HG03097 (cell line): Measurements from ENCODE around the gene TNFAIP3.
"Not testable (repeated sequence)": the region's sequence is repeated elsewhere in the genome, so short reads cannot be mapped to it uniquely, and the experiment has no call there.

Experiments used
- ATAC-seq: cut with Tn5 transposase; IDR thresholded peaks from one replicate; pipeline ENCODE4 v1.9.1; 2021; ENCODE audit not compliant: unreplicated experiment, low FRiP score

The TNFAIP3 gene

GRCh38 chr6:137877113-137877512, 10.1 kb downstream of the TNFAIP3 start:
- no peak for ATAC-seq

GRCh38 chr6:137877606-137878005, 10.5 kb downstream of the TNFAIP3 start:
- no peak for ATAC-seq

GRCh38 chr6:137878029-137878428, 11.0 kb downstream of the TNFAIP3 start:
- no peak for ATAC-seq

- no peak for ATAC-seq
Measured at GRCh38 chr6:137878486-137879285, 11.6 kb downstream of the TNFAIP3 start.

- no peak for ATAC-seq
Measured at GRCh38 chr6:137879299-137879698, 12.2 kb downstream of the TNFAIP3 start.

- no peak for ATAC-seq
Measured at GRCh38 chr6:137879885-137880745, 13.1 kb downstream of the TNFAIP3 start.

GRCh38 chr6:137880746-137881521, 13.9 kb downstream of the TNFAIP3 start:
- no peak for ATAC-seq

GRCh38 chr6:137881522-137881886, 14.4 kb downstream of the TNFAIP3 start:
- no peak for ATAC-seq

- ATAC-seq, result no peak
Measured at GRCh38 chr6:137882225-137882961, 15.3 kb downstream of the TNFAIP3 start.

- ATAC-seq, result no peak
Measured at GRCh38 chr6:137883400-137884148, 16.5 kb downstream of the TNFAIP3 start.

- no peak for ATAC-seq
Measured at GRCh38 chr6:137884149-137884909, 17.3 kb downstream of the TNFAIP3 start.

- not testable (repeated sequence) for ATAC-seq
Measured at GRCh38 chr6:137884910-137885229, 17.8 kb downstream of the TNFAIP3 start.

- not testable (repeated sequence) for ATAC-seq
Measured at GRCh38 chr6:137886226-137886625, 19.2 kb downstream of the TNFAIP3 start.

GRCh38 chr6:137890983-137891537, 24.0 kb downstream of the TNFAIP3 start:
- ATAC-seq, result no peak

- no peak for ATAC-seq
Measured at GRCh38 chr6:137892271-137892708, 25.2 kb downstream of the TNFAIP3 start.

- ATAC-seq, result no peak
Measured at GRCh38 chr6:137893181-137893580, 26.1 kb downstream of the TNFAIP3 start.

GRCh38 chr6:137893726-137894125, 26.7 kb downstream of the TNFAIP3 start:
- ATAC-seq, result no peak

GRCh38 chr6:137894378-137894777, 27.3 kb downstream of the TNFAIP3 start:
- not testable (repeated sequence) for ATAC-seq
